Measurements from ENCODE around the gene NPFFR1.

Gene NPFFR1

GRCh38 chr10:70312972-70313371 is 29.2 kb upstream of the NPFFR1 start:
- H3K36me3 ChIP-seq (ENCODE audit: control insufficient read depth in 2 of 2, insufficient read depth in 1 of 2, low read length in 2 of 2) = no peaks in the 10 kb centered on the region
- no peak overlapping the region for H3K4me3 ChIP-seq (ENCODE audit: low read depth, low read length)
- H3K27ac ChIP-seq (ENCODE audit: extremely low read depth, low read depth, low read length) = no peak overlapping the region
- no peaks in the 10 kb centered on the region for H3K4me1 ChIP-seq (ENCODE audit: control insufficient read depth, insufficient read depth, low read length)
- CTCF ChIA-PET = no interaction called here
- TF ChIP-seq ZNF610 (tag by site-specific recombination; IDR thresholded peaks at IDR 0.05; ENCODE audit: borderline replicate concordance) (no peak), ZNF202 (tag by site-specific recombination; IDR thresholded peaks at IDR 0.05; ENCODE audit: borderline replicate concordance) (no peak), ZBTB1 (tag by site-specific recombination; IDR thresholded peaks at IDR 0.05) (no peak), KLF8 (tag by site-specific recombination; IDR thresholded peaks at IDR 0.05) (no peak), FEZF1 (tag by site-specific recombination; IDR thresholded peaks at IDR 0.05) (no peak), ZBTB10 (tag by site-specific recombination; IDR thresholded peaks at IDR 0.05) (no peak), ZNF19 (tag by site-specific recombination; IDR thresholded peaks at IDR 0.05; ENCODE audit: low read depth) (no peak), PRDM10 (tag by site-specific recombination; IDR thresholded peaks at IDR 0.05) (no peak), PRDM2 (tag by site-specific recombination; IDR thresholded peaks at IDR 0.05; ENCODE audit: borderline replicate concordance) (no peak), ZNF571 (tag by site-specific recombination; IDR thresholded peaks at IDR 0.05) (no peak)
- TF ChIP-seq, protein P1, sequence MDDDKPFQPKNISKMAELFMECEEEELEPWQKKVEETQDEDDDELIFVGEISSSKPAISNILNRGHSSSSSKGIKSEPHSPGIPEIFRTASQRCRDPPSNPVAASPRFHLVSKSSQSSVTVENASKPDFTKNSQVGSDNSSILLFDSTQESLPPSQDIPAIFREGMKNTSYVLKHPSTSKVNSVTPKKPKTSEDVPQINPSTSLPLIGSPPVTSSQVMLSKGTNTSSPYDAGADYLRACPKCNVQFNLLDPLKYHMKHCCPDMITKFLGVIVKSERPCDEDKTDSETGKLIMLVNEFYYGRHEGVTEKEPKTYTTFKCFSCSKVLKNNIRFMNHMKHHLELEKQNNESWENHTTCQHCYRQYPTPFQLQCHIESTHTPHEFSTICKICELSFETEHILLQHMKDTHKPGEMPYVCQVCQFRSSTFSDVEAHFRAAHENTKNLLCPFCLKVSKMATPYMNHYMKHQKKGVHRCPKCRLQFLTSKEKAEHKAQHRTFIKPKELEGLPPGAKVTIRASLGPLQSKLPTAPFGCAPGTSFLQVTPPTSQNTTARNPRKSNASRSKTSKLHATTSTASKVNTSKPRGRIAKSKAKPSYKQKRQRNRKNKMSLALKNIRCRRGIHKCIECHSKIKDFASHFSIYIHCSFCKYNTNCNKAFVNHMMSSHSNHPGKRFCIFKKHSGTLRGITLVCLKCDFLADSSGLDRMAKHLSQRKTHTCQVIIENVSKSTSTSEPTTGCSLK (tag by site-specific recombination; IDR thresholded peaks at IDR 0.05) = no peak
- TF ChIP-seq, protein P2, sequence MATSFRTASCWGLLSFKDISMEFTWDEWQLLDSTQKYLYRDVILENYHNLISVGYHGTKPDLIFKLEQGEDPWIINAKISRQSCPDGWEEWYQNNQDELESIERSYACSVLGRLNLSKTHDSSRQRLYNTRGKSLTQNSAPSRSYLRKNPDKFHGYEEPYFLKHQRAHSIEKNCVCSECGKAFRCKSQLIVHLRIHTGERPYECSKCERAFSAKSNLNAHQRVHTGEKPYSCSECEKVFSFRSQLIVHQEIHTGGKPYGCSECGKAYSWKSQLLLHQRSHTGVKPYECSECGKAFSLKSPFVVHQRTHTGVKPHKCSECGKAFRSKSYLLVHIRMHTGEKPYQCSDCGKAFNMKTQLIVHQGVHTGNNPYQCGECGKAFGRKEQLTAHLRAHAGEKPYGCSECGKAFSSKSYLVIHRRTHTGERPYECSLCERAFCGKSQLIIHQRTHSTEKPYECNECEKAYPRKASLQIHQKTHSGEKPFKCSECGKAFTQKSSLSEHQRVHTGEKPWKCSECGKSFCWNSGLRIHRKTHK (tag by site-specific recombination; IDR thresholded peaks at IDR 0.05) = no peak
- TF ChIP-seq, protein P3, sequence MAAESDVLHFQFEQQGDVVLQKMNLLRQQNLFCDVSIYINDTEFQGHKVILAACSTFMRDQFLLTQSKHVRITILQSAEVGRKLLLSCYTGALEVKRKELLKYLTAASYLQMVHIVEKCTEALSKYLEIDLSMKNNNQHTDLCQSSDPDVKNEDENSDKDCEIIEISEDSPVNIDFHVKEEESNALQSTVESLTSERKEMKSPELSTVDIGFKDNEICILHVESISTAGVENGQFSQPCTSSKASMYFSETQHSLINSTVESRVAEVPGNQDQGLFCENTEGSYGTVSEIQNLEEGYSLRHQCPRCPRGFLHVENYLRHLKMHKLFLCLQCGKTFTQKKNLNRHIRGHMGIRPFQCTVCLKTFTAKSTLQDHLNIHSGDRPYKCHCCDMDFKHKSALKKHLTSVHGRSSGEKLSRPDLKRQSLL (tag by site-specific recombination; IDR thresholded peaks at IDR 0.05) = no peak
- POLR2A ChIA-PET = no interaction called here
- H3K9me3 ChIP-seq (ENCODE audit: control insufficient read depth, insufficient read depth, low read depth, low read length) = no peaks in the 10 kb centered on the region

Data from HEK293 (cell line).